Thyroid gland (tissue), 4 donors: Measurements from ENCODE around the gene GRIPAP1. TPM values are rescaled to one million over a fixed set of nuclear protein-coding genes. Genes with fewer than 3 reads are reported as not detected.

Experiments used
- DNase-seq, 2 donors: peaks; one replicate each; pipeline ENCODE4 v3.0.0-alpha.2; 2019
- H3K27ac ChIP-seq, 3 donors: fragments of 200-600 bp; sonication (generic); 1 replicate in 2 of 3; 2 replicates in 1 of 3; pipeline ENCODE4 v1.5.1; 2016 to 2019; ENCODE audit warnings: mild to moderate bottlenecking in 1 of 3, moderate library complexity in 1 of 3
- H3K27me3 ChIP-seq: fragments of 200-600 bp; sonication (generic); one replicate; pipeline ENCODE4 v1.5.1; 2019
- H3K36me3 ChIP-seq, 2 donors: fragments of 200-600 bp; sonication (generic); one replicate each; pipeline ENCODE4 v1.5.1; 2016 to 2019
- H3K4me1 ChIP-seq, 2 donors: fragments of 200-600 bp; sonication (generic); one replicate each; pipeline ENCODE4 v1.5.1; 2017 to 2019
- H3K4me3 ChIP-seq, 3 donors: fragments of 200-600 bp; sonication (generic); replicated peaks in 1 of 3; 1 replicate in 2 of 3; 2 replicates in 1 of 3; pipeline ENCODE4 v1.5.1; 2016; ENCODE audit warnings: mild to moderate bottlenecking in 1 of 3
- H3K9me3 ChIP-seq: fragments of 200-600 bp; sonication (generic); one replicate; pipeline ENCODE4 v1.5.1; 2017
- CTCF ChIP-seq, 6 experiments: fragments of 200-600 bp in 3 of 6; fragments of 450-650 bp in 3 of 6; sonication (generic) in 3 of 6; IDR thresholded peaks; one replicate each; pipeline ENCODE4 v1.5.1; 2016 to 2019; ENCODE audit warnings: antibody characterized with exemption in 6 of 6, mild to moderate bottlenecking in 2 of 6, inconsistent platforms in 1 of 6, moderate library complexity in 1 of 6
- POLR2A ChIP-seq, 2 donors: fragments of 450-650 bp; IDR thresholded peaks; one replicate each; pipeline ENCODE4 v1.6.1; 2017; ENCODE audit warnings: antibody characterized with exemption in 2 of 2, mild to moderate bottlenecking in 2 of 2, moderate library complexity in 1 of 2
- WGBS, 2 donors: methylation state at CpG; one replicate each; pipeline ENCODE4 v1.1.5; 2017; 5-methylcytosine and 5-hydroxymethylcytosine counted together
- intact Hi-C: fragments of 100-400 bp; cut with DNase I; formaldehyde crosslinking; loops from one replicate; pipeline ENCODE4 v1.15.1; 2023
- total RNA-seq, 4 donors: library from RNA; depleted of rRNA; stranded (reverse); fragments of >200 nt; gene quantifications; one replicate each; pipeline ENCODE4 v1.2.3, GENCODE V29; 2016

Gene GRIPAP1
- total RNA-seq, 4 donors from 2014 or later, result 30.6 to 33.9 (median 33.4) TPM

GRCh38 chrX:48997455-48997854 lies 4.6 kb downstream of the GRIPAP1 start:
- H3K36me3 ChIP-seq, result no peaks in the 10 kb centered on the region
- no peaks in the 10 kb centered on the region for H3K27me3 ChIP-seq
- 90 to 94% methylated on average over 3 of the region's 3 CpGs for WGBS, 2 donors
- no peak for DNase-seq
- no peaks in the 10 kb centered on the region for H3K9me3 ChIP-seq
- H3K27ac ChIP-seq, result no peak overlapping the region
- intact Hi-C loops, result no loop called here
- TF ChIP-seq CTCF (IDR thresholded peaks at IDR 0.05) (no peak), POLR2A (IDR thresholded peaks at IDR 0.05) (no peak)
- no peak overlapping the region for H3K4me3 ChIP-seq
- peaks cover 0 to 6% of the 10 kb centered on the region in 2 donors for H3K4me1 ChIP-seq

- 61 to 81% methylated on average over 3 to 5 of the region's 6 CpGs for WGBS, 2 donors
- peaks cover 0 to 6% of the 10 kb centered on the region in 2 donors for H3K4me1 ChIP-seq
- TF ChIP-seq POLR2A (IDR thresholded peaks at IDR 0.05) (no peak), CTCF (IDR thresholded peaks at IDR 0.05) (no peak)
- H3K4me3 ChIP-seq, result no peak overlapping the region
- H3K27me3 ChIP-seq, result no peaks in the 10 kb centered on the region
- H3K27ac ChIP-seq, result no peak overlapping the region
- H3K9me3 ChIP-seq, result no peaks in the 10 kb centered on the region
- H3K36me3 ChIP-seq, result no peaks in the 10 kb centered on the region
- DNase-seq, result no peak
- intact Hi-C loops, result no loop called here
These were observed 5.1 kb downstream of the GRIPAP1 start for GRCh38 chrX:48996969-48997368.

- TF ChIP-seq CTCF (IDR thresholded peaks at IDR 0.05) (no peak), POLR2A (IDR thresholded peaks at IDR 0.05) (no peak)
- no peak for DNase-seq
- Histone ChIP-seq H3K4me1 (no peaks in the 10 kb centered on the region), H3K36me3 (no peaks in the 10 kb centered on the region), H3K27ac (no peak overlapping the region), H3K4me3 (no peak overlapping the region), H3K9me3 (no peaks in the 10 kb centered on the region), H3K27me3 (no peaks in the 10 kb centered on the region)
- intact Hi-C loops, result no loop called here
These were observed 9.7 kb downstream of the GRIPAP1 start for GRCh38 chrX:48992341-48992740.

- no peak for DNase-seq
- Histone ChIP-seq H3K9me3 (no peaks in the 10 kb centered on the region), H3K27me3 (no peaks in the 10 kb centered on the region), H3K36me3 (no peaks in the 10 kb centered on the region), H3K4me3 (no peak overlapping the region), H3K4me1 (no peaks in the 10 kb centered on the region), H3K27ac (no peak overlapping the region)
- WGBS, 2 donors, result 70 to 85% methylated on average over 2 of the region's 4 CpGs
- no peak for TF ChIP-seq POLR2A (IDR thresholded peaks at IDR 0.05)
- TF ChIP-seq CTCF (IDR thresholded peaks at IDR 0.05), result no peak
- intact Hi-C loops, result no loop called here
These were observed 12.6 kb downstream of the GRIPAP1 start for GRCh38 chrX:48989483-48989882.

GRCh38 chrX:48983896-48984295 lies 18.2 kb downstream of the GRIPAP1 start:
- no peak for DNase-seq
- Histone ChIP-seq H3K27me3 (no peaks in the 10 kb centered on the region), H3K4me3 (no peak overlapping the region), H3K36me3 (peaks cover 27 to 29% of the 10 kb centered on the region in 2 donors), H3K27ac (no peak overlapping the region), H3K4me1 (no peaks in the 10 kb centered on the region), H3K9me3 (no peaks in the 10 kb centered on the region)
- 84 to 93% methylated on average over 3 of the region's 3 CpGs for WGBS, 2 donors
- intact Hi-C loops, result no loop called here
- TF ChIP-seq CTCF (IDR thresholded peaks at IDR 0.05) (no peak), POLR2A (IDR thresholded peaks at IDR 0.05) (no peak)
